Small intestine (tissue), 16 donors: ENCODE results near the gene CEP97. TPM values are rescaled to one million over a fixed set of nuclear protein-coding genes. Genes with fewer than 3 reads are reported as not detected.
"Not testable (repeated sequence)": the region's sequence is repeated elsewhere in the genome, so short reads cannot be mapped to it uniquely, and the experiment has no call there.

Experiments
- DNase-seq, 2 donors: peaks; one replicate each; pipeline versions ENCODE4 v3.0.0 to v3.0.0-alpha.2; 2013
- FAIRE-seq: peaks from 2 replicates; lab custom pipeline; 2012; peaks lifted over from hg19 to GRCh38; lab: Jason Lieb, UNC
- H3K27ac ChIP-seq, 3 donors: one replicate each; pipeline ENCODE4 v1.5.1; 2013; ENCODE audit warnings: low read length in 2 of 3, mild to moderate bottlenecking in 2 of 3, control low read depth in 1 of 3, inconsistent platforms in 1 of 3, low read depth in 1 of 3, moderate library complexity in 1 of 3
- H3K27me3 ChIP-seq, 3 donors: one replicate each; pipeline ENCODE4 v1.6.1; 2013; ENCODE audit warnings: low read length in 3 of 3, inconsistent platforms in 1 of 3; ENCODE audit not compliant: control insufficient read depth in 3 of 3, insufficient read depth in 3 of 3
- H3K36me3 ChIP-seq, 3 donors: one replicate each; pipeline ENCODE4 v1.6.1; 2013; ENCODE audit warnings: low read length in 3 of 3, inconsistent platforms in 1 of 3, low read depth in 1 of 3, mild to moderate bottlenecking in 1 of 3, moderate library complexity in 1 of 3; ENCODE audit not compliant: control insufficient read depth in 3 of 3, insufficient read depth in 2 of 3
- H3K4me1 ChIP-seq, 3 donors: one replicate each; pipeline ENCODE4 v1.6.1; 2013; ENCODE audit warnings: low read length in 2 of 3, inconsistent platforms in 1 of 3, low read depth in 1 of 3, mild to moderate bottlenecking in 1 of 3, moderate library complexity in 1 of 3; ENCODE audit not compliant: control insufficient read depth in 3 of 3, insufficient read depth in 2 of 3
- H3K4me3 ChIP-seq, 3 donors: one replicate each; pipeline ENCODE4 v1.5.1; 2013; ENCODE audit warnings: low read length in 3 of 3, control low read depth in 1 of 3, inconsistent platforms in 1 of 3, low read depth in 1 of 3, mild to moderate bottlenecking in 1 of 3, moderate library complexity in 1 of 3
- H3K9me3 ChIP-seq, 2 donors: one replicate each; pipeline ENCODE4 v1.6.1; 2013; ENCODE audit warnings: low read depth in 1 of 2, low read length in 1 of 2; ENCODE audit not compliant: control insufficient read depth in 2 of 2, insufficient read depth in 1 of 2
- WGBS, 3 donors: extraction: QIAGEN DNeasy Blood & Tissue Kit; methylation state at CpG; one replicate each; pipeline ENCODE4 v1.1.7; 2013; 5-methylcytosine and 5-hydroxymethylcytosine counted together
- long read RNA-seq, 10 donors: transcript quantifications; one replicate each; lab custom pipeline, GENCODE V29; 2026
- polyA plus RNA-seq, 4 donors: library from polyadenylated mRNA; stranded (reverse) in 3 of 4; unstranded in 1 of 4; fragments of 200-250 nt in 3 of 4; fragments of 120-200 nt in 1 of 4; gene quantifications; one replicate each; pipeline versions ENCODE4 v1.2.1 to v1.2.3, GENCODE V29; 2013
- donor health status: healthy with polysubstance abuse.
- donor health status: control.
- donor health status: control.
- donor health status: Bipolar disorder and iron deficiency.
- donor health status: healthy.

CEP97 gene, protein sequence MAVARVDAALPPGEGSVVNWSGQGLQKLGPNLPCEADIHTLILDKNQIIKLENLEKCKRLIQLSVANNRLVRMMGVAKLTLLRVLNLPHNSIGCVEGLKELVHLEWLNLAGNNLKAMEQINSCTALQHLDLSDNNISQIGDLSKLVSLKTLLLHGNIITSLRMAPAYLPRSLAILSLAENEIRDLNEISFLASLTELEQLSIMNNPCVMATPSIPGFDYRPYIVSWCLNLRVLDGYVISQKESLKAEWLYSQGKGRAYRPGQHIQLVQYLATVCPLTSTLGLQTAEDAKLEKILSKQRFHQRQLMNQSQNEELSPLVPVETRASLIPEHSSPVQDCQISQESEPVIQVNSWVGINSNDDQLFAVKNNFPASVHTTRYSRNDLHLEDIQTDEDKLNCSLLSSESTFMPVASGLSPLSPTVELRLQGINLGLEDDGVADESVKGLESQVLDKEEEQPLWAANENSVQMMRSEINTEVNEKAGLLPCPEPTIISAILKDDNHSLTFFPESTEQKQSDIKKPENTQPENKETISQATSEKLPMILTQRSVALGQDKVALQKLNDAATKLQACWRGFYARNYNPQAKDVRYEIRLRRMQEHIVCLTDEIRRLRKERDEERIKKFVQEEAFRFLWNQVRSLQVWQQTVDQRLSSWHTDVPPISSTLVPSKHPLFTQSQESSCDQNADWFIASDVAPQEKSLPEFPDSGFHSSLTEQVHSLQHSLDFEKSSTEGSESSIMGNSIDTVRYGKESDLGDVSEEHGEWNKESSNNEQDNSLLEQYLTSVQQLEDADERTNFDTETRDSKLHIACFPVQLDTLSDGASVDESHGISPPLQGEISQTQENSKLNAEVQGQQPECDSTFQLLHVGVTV
- 1 to 10 TPM in 2 of 4 donors, under 1 TPM in 2; 0.27 to 4.2 (median 1.6) TPM for polyA plus RNA-seq
- long read RNA-seq, donor 1, result 0 reads
- long read RNA-seq, donor 2, full-length matches to known transcripts, result 1 of 1 reads
- long read RNA-seq, donor 2, partial matches to known transcripts, result 0 of 1 reads
- long read RNA-seq, donor 2, other reads (novel, unspliced or antisense), result 0 of 1 reads
- long read RNA-seq, donor 3, partial matches to known transcripts, result 10 of 10 reads
- long read RNA-seq, donor 3, other reads (novel, unspliced or antisense), result 0 of 10 reads
- long read RNA-seq, donor 4, result 0 reads
- long read RNA-seq, donor 5, result 0 reads
- long read RNA-seq, donor 6, result 0 reads
- long read RNA-seq, donor 7, result 0 reads
- long read RNA-seq, donor 8, result 0 reads
- long read RNA-seq, donor 9, full-length matches to known transcripts, result 1 of 1 reads
- long read RNA-seq, donor 9, partial matches to known transcripts, result 0 of 1 reads
- long read RNA-seq, donor 9, other reads (novel, unspliced or antisense), result 0 of 1 reads
- long read RNA-seq, donor 10, result 0 reads

DNA sequence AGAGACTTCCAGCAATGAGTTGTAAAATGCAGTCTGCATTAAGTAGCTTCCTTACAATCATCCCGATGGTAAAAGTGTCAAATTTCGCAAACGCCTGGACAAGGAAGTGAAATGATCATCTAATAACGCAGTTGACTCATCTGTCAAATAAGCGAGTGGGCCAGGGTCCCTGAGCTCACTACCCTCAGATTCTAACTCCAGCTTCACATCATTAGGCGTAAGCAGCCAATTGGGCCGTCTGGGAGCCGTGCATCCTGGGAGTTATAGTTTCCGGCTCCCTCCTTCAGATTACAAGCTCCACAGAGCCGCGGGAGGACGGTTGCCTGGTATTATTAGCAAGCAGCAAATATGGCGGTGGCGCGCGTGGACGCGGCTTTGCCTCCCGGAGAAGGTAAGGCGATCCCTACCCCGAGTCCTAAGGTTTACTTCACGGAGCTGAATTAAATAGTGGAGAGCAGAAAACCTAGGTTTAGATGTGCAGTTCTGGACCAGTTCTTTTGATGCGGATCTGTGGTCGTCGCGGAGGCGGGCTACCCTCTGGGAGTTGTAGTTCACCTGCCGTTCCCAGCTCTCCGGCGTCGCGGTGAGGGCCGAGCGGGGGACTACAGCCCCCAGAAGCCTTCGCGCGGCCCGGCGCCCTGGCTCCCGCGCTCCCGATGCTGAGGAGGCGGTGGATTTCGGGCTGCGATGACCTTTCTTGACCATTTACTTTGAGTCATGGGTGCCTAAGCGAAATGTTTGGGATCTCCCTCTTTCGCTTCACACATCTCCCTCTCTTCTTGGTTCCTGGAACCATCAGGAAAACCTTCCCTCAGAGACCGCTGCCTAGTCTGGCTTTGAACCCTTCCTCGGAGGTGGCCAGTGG is at the start of gene CEP97:
Gene CEP97, plus strand, starts transcription at position 286 of the 865 bp plus-strand sequence. Its CDS starts 63 bp downstream, at position 349.
- H3K4me3 ChIP-seq, result peak within 1 kb of the TSS; percentile 64 to 95 (median 67)
- no peaks in the 10 kb centered on the region for H3K4me1 ChIP-seq
- H3K36me3 ChIP-seq, result peaks cover 0 to 4% (median 0%) of the 10 kb centered on the region in 3 donors
- H3K9me3 ChIP-seq, result no peaks in the 10 kb centered on the region
- no peaks in the 10 kb centered on the region for H3K27me3 ChIP-seq
- H3K27ac ChIP-seq, result peak within 1 kb of the TSS; percentile 1 to 87 (median 69)
- WGBS, 3 donors, result 0% methylated on average over 48 to 49 of the region's 49 CpGs
- DNase-seq (peak; percentile 92 to 95), FAIRE-seq (no peak)

DNA sequence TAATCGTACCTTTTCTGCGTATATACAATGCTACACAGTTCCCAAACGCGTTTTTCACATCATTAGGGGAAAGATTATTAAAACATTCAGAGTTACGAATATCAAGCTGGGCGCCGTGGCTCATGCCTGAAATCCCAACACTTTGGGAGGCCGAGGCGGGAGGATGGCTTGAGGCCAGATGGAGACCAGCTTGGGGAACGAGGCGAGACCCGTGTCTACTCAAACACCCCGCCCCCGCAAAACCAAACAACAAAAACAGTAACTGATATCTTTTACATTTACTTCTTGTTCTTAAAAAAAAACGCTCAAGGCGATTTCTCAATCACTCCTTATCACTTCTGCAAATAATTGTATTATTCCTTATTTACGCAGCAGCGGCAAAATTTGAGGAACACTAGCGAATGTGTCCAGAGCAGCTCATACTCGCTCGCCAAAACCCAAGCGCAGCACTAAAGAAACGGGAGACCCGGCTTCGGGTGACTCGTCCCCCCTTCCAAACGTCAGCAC is 48.7 kb upstream of the CEP97 start:
- peak overlapping the region; percentile 94 to 100 (median 94) for H3K27ac ChIP-seq
- 2 to 6% (median 2%) methylated on average over 27 of the region's 27 CpGs for WGBS, 3 donors
- H3K4me3 ChIP-seq, result peak overlapping the region in 2 of 3 donors; percentile 71 to 84
- FAIRE-seq (no peak), DNase-seq (peak; percentile 8 to 12)
- no peaks in the 10 kb centered on the region for H3K27me3 ChIP-seq
- no peaks in the 10 kb centered on the region for H3K9me3 ChIP-seq
- peaks cover 2 to 10% (median 4%) of the 10 kb centered on the region in 3 donors for H3K4me1 ChIP-seq
- H3K36me3 ChIP-seq, result peaks cover 0 to 23% (median 4%) of the 10 kb centered on the region in 3 donors

DNA sequence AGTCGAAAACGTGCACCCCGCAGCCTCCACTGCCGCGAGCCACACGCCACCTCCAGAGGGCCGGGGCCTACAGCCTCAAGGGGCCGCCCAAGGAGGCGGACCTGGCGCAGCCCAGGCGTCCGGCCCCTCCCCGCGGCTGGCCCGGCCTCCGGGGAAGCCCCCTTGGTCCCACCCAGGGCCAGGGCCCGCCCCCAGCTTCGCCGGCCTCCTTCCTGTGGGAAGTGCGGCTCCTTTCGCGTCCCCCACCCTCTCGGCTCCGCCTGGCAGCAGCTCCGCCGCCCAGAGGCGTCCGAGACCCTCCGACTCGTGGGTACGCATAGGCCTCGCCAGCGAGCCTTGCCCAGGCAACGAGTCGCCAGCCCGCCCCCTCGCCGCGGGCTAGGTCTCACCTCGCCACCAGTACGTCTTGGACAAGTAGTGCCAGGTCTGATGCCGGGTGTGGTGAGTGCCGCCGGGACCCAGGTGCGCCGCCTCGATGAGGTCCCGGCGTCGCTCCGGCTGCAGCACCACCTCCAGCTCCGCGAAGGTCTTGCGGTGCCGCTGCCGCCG is 48.1 kb upstream of the CEP97 start:
- 0% methylated on average over 34 to 57 of the region's 57 CpGs for WGBS, 3 donors
- H3K9me3 ChIP-seq, result no peaks in the 10 kb centered on the region
- no peaks in the 10 kb centered on the region for H3K27me3 ChIP-seq
- H3K4me1 ChIP-seq, result peaks cover 2 to 10% (median 4%) of the 10 kb centered on the region in 3 donors
- FAIRE-seq (no peak), DNase-seq (peak; percentile 93 to 97)
- peaks cover 0 to 23% (median 1%) of the 10 kb centered on the region in 3 donors for H3K36me3 ChIP-seq
- peak overlapping the region; percentile 94 to 100 (median 94) for H3K27ac ChIP-seq
- peak overlapping the region; percentile 71 to 87 (median 84) for H3K4me3 ChIP-seq

DNA sequence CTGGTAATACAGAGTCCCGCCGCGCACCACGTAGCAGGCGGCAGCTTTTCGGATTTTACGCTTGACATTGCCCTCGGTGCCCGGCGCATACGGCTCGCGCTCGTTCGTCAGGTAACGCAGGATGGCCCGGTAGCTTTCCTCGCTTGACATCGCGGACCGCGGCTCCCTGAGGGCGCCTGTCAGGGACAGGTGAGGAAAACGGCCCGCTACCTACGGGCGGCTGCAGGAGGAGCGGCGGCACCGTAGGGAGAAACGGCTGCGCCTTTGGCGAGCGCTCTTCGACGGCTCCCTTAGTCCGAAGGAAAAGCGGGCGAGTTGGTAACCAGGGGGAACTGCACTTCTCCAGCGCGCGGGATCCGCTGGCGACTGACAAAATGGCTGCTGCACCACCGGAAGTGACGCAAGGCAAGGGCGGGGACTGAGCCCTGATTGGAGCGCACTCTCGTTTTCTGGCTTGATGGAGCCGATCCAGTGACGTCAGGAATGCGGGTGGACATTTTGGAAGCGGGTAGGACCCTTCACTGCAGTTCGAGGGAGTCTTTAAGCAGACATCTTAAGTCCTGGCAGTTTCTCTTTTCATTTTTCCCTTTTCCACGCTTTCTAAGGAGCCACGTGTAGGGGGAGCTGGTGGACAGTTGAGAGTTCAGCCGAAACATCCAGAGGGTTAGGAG is 47.5 kb upstream of the CEP97 start, which contains the start of gene ZBTB11:
Gene ZBTB11, minus strand, starts transcription at position 368 of the 671 bp plus-strand sequence. Its CDS starts 218 bp downstream, at position 150.
- no peaks in the 10 kb centered on the region for H3K27me3 ChIP-seq
- H3K27ac ChIP-seq, result peak within 1 kb of the TSS; percentile 94 to 100 (median 94)
- 0 to 1% (median 0%) methylated on average over 56 to 57 of the region's 57 CpGs for WGBS, 3 donors
- peak within 1 kb of the TSS; percentile 71 to 87 (median 84) for H3K4me3 ChIP-seq
- FAIRE-seq (peak; percentile 78), DNase-seq (peak; percentile 100)
- H3K9me3 ChIP-seq, result no peaks in the 10 kb centered on the region
- peaks cover 2 to 10% (median 4%) of the 10 kb centered on the region in 3 donors for H3K4me1 ChIP-seq
- H3K36me3 ChIP-seq, result peaks cover 2 to 29% (median 5%) of the 10 kb centered on the region in 3 donors

DNA sequence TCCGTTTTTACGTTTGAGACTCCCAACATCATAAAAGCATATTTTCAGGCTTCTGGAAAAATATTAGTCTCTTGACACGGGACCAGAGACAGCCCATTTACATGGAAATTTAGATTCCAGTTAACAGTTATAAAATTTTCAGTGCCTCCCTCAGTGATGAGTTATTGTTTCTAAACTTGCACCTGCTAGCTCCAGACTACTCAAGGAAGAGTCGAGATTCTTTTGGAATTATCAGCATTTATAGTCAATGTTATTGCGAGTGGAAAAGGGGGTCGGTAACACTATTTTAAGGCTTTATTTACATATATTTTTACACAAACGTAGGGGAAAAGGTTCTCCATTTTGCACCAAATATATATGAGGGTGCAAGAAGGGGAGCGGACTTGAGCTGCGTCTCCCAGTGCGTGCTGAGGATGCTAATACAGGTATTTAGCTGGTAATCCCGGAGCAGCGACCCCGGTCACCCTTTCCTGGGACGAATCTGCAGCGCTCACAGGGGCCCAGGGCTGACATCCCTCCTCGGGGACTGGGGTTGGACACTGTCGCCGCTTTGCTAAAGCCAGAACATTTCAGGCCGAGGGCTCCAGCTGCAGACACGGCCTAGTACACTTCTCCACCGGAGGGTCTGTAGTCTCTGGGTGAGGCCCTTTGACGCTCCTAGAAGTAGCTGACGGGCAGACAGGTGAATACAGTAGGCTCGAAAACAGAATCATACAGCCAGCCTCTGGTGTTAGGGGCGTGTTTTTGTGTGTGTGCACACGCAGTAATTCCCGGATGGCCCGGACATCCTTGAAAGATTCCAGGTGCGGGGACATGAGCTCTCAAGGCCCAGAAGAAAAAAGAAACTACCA is 46.8 kb upstream of the CEP97 start:
- Histone ChIP-seq H3K9me3 (no peaks in the 10 kb centered on the region), H3K36me3 (peaks cover 6 to 35% (median 7%) of the 10 kb centered on the region in 3 donors), H3K4me1 (peaks cover 2 to 10% (median 4%) of the 10 kb centered on the region in 3 donors), H3K27ac (peak overlapping the region; percentile 48 to 94 (median 57)), H3K4me3 (peak overlapping the region; percentile 26 to 84 (median 71)), H3K27me3 (no peaks in the 10 kb centered on the region)
- DNase-seq, result peak in 1 of 2 donors; percentile 23
- FAIRE-seq, result no peak
- WGBS, 3 donors, result 37 to 49% (median 45%) methylated on average over 29 of the region's 29 CpGs

DNA sequence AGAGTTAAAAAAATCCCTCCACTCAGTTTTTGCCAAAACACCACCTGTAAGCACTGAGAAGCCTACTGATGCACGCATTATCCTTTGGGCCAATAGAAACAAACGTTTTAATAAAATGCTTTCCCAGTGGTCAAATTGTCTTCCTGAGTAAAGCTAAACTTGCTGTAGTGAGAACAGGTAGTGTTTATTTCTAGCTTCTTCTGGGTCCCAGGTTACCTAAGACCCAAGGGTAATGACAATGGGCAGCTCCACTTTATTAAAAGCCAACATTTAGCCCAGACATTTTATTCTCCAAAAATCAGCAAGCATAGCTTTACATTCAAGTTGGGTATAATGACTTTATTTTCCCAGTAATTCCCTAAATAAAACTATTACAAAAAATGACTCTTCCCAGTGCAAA is 45.6 kb upstream of the CEP97 start:
- FAIRE-seq, result not testable (repeated sequence)

More for the DNA sequence above, 45.6 kb upstream of the CEP97 start:
- H3K9me3 ChIP-seq, H3K27ac ChIP-seq, DNase-seq, H3K4me1 ChIP-seq, H3K4me3 ChIP-seq, H3K27me3 ChIP-seq: not testable (repeated sequence)
- H3K36me3 ChIP-seq, result peaks cover 6 to 39% (median 10%) of the 10 kb centered on the region in 3 donors
- 40 to 69% (median 53%) methylated on average over 1 to 2 of the region's 2 CpGs for WGBS, 3 donors
